T-helper 1 cell treated with Interleukin-12 subunit alpha and Interleukin-12 subunit beta and Interleukin-4 antibody, amounts not matched to agents 30 μg/mL and 1 μg/mL, for 36 hours (primary cell): ENCODE results near the gene CRIP1.

Experiments
- H3K27ac Mint-ChIP-seq: one replicate; pipeline ENCODE4 v1.8.0; 2021; ENCODE audit warnings: mild to moderate bottlenecking, mixed read lengths
- H3K27me3 Mint-ChIP-seq: one replicate; pipeline ENCODE4 v1.8.0; 2021; ENCODE audit warnings: low read depth, mixed read lengths
- H3K36me3 Mint-ChIP-seq: one replicate; pipeline ENCODE4 v1.8.0; 2021; ENCODE audit warnings: low read depth, mixed read lengths
- H3K4me1 Mint-ChIP-seq: one replicate; pipeline ENCODE4 v1.8.0; 2021; ENCODE audit warnings: low read depth, mixed read lengths
- H3K4me3 Mint-ChIP-seq: one replicate; pipeline ENCODE4 v1.8.0; 2021; ENCODE audit warnings: mild to moderate bottlenecking, moderate library complexity, mixed read lengths
- H3K9me3 Mint-ChIP-seq: one replicate; pipeline ENCODE4 v1.8.0; 2021; ENCODE audit warnings: mixed read lengths

CRIP1 gene

GRCh38 chr14:105529569-105530284, 43.0 kb downstream of the CRIP1 start:
- no peaks in the 10 kb centered on the region for H3K9me3 Mint-ChIP-seq
- H3K4me3 Mint-ChIP-seq, result peak overlapping the region; percentile 72
- peaks cover 10% of the 10 kb centered on the region for H3K4me1 Mint-ChIP-seq
- peak overlapping the region; percentile 73 for H3K27ac Mint-ChIP-seq
- H3K36me3 Mint-ChIP-seq, result peaks cover 2% of the 10 kb centered on the region
- H3K27me3 Mint-ChIP-seq, result peaks cover 23% of the 10 kb centered on the region

GRCh38 chr14:105530285-105531087, 43.8 kb downstream of the CRIP1 start:
- Mint-ChIP-seq H3K27me3 (peaks cover 17% of the 10 kb centered on the region), H3K4me1 (peaks cover 9% of the 10 kb centered on the region), H3K36me3 (peaks cover 2% of the 10 kb centered on the region), H3K27ac (peak overlapping the region; percentile 73), H3K9me3 (no peaks in the 10 kb centered on the region), H3K4me3 (peak overlapping the region; percentile 62)

- peaks cover 6% of the 10 kb centered on the region for H3K4me1 Mint-ChIP-seq
- H3K27me3 Mint-ChIP-seq, result peaks cover 13% of the 10 kb centered on the region
- no peak overlapping the region for H3K4me3 Mint-ChIP-seq
- H3K36me3 Mint-ChIP-seq, result no peaks in the 10 kb centered on the region
- H3K9me3 Mint-ChIP-seq, result no peaks in the 10 kb centered on the region
- H3K27ac Mint-ChIP-seq, result no peak overlapping the region
Observed at GRCh38 chr14:105531088-105531893, 44.6 kb downstream of the CRIP1 start.

- Mint-ChIP-seq H3K36me3 (no peaks in the 10 kb centered on the region), H3K27ac (peak overlapping the region; percentile 6), H3K4me1 (peaks cover 6% of the 10 kb centered on the region), H3K9me3 (no peaks in the 10 kb centered on the region), H3K27me3 (peaks cover 15% of the 10 kb centered on the region), H3K4me3 (no peak overlapping the region)
Observed at GRCh38 chr14:105531894-105532623, 45.4 kb downstream of the CRIP1 start.

- Mint-ChIP-seq H3K4me1 (peaks cover 3% of the 10 kb centered on the region), H3K9me3 (no peaks in the 10 kb centered on the region), H3K36me3 (no peaks in the 10 kb centered on the region), H3K4me3 (no peak overlapping the region), H3K27me3 (peaks cover 8% of the 10 kb centered on the region), H3K27ac (peak overlapping the region; percentile 6)
Observed at GRCh38 chr14:105532735-105533141, 46.1 kb downstream of the CRIP1 start.

- H3K27ac Mint-ChIP-seq, result no peak overlapping the region
- H3K27me3 Mint-ChIP-seq, result peaks cover 7% of the 10 kb centered on the region
- no peaks in the 10 kb centered on the region for H3K9me3 Mint-ChIP-seq
- H3K4me3 Mint-ChIP-seq, result no peak overlapping the region
- peaks cover 2% of the 10 kb centered on the region for H3K4me1 Mint-ChIP-seq
- no peaks in the 10 kb centered on the region for H3K36me3 Mint-ChIP-seq
Observed at GRCh38 chr14:105533391-105533790, 46.7 kb downstream of the CRIP1 start.

- H3K36me3 Mint-ChIP-seq, result no peaks in the 10 kb centered on the region
- no peaks in the 10 kb centered on the region for H3K9me3 Mint-ChIP-seq
- no peak overlapping the region for H3K4me3 Mint-ChIP-seq
- H3K27ac Mint-ChIP-seq, result peak overlapping the region; percentile 37
- peaks cover 11% of the 10 kb centered on the region for H3K27me3 Mint-ChIP-seq
- peaks cover under 1% of the 10 kb centered on the region for H3K4me1 Mint-ChIP-seq
Observed at GRCh38 chr14:105533811-105534498, 47.3 kb downstream of the CRIP1 start.

GRCh38 chr14:105534586-105534985, 47.9 kb downstream of the CRIP1 start:
- Mint-ChIP-seq H3K27ac (no peak overlapping the region), H3K4me1 (no peaks in the 10 kb centered on the region), H3K36me3 (no peaks in the 10 kb centered on the region), H3K27me3 (peaks cover 11% of the 10 kb centered on the region), H3K9me3 (no peaks in the 10 kb centered on the region), H3K4me3 (no peak overlapping the region)

GRCh38 chr14:105536051-105536450, 49.4 kb downstream of the CRIP1 start:
- Mint-ChIP-seq H3K4me1 (no peaks in the 10 kb centered on the region), H3K9me3 (no peaks in the 10 kb centered on the region), H3K27me3 (peaks cover 11% of the 10 kb centered on the region)

GRCh38 chr14:105536691-105537579, 50.2 kb downstream of the CRIP1 start:
- H3K4me1 Mint-ChIP-seq, result no peaks in the 10 kb centered on the region
- no peaks in the 10 kb centered on the region for H3K9me3 Mint-ChIP-seq
- H3K36me3 Mint-ChIP-seq, result no peaks in the 10 kb centered on the region
- H3K4me3 Mint-ChIP-seq, result no peak overlapping the region
- peaks cover 16% of the 10 kb centered on the region for H3K27me3 Mint-ChIP-seq
- no peak overlapping the region for H3K27ac Mint-ChIP-seq

More at GRCh38 chr14:105536051-105536450, 49.4 kb downstream of the CRIP1 start:
- Mint-ChIP-seq H3K36me3 (no peaks in the 10 kb centered on the region), H3K4me3 (no peak overlapping the region), H3K27ac (no peak overlapping the region)

GRCh38 chr14:105537580-105538474, 51.1 kb downstream of the CRIP1 start:
- Mint-ChIP-seq H3K9me3 (no peaks in the 10 kb centered on the region), H3K4me1 (no peaks in the 10 kb centered on the region), H3K36me3 (no peaks in the 10 kb centered on the region), H3K4me3 (no peak overlapping the region), H3K27ac (no peak overlapping the region), H3K27me3 (peaks cover 16% of the 10 kb centered on the region)
